H54 (cell line): Measurements from ENCODE around the gene LHX1.

Source experiments
- DNase-seq: peaks from one replicate; pipeline ENCODE4 v3.0.0; 2011; ENCODE audit warnings: low spot score, mixed read lengths; ENCODE audit not compliant: insufficient read length
- FAIRE-seq: peaks from 3 replicates; lab custom pipeline; 2011; peaks lifted over from hg19 to GRCh38; lab: Jason Lieb, UNC
- POLR2A ChIP-seq: IDR thresholded peaks from 2 replicates; pipeline ENCODE4 v1.6.1; 2011; ENCODE audit warnings: low read depth, mild to moderate bottlenecking, low read length

LHX1 gene

DNA sequence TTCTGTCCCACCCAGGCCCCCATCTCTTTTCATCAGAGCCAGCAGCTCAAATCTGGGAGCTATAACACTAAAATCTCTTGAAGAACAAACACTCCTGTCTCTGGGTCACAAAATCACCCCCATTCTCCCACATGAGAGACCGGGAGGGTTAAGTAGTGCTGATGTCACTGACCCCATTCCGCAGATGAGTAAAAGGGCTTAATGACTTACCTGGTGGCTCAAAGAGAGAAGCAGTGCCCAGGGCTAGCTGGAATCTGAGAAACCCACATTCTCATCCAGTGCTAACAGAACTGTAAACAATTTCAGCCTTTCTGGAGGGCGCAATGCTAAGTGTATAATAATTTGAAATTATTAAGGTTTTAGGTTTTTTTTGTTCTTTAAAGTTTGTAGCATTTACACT is 26.3 kb upstream of the LHX1 start:
- DNase-seq, result no peak
- no peak for TF ChIP-seq POLR2A
- no peak for FAIRE-seq

- TF ChIP-seq POLR2A, result no peak
- FAIRE-seq, result no peak
- DNase-seq, result no peak
Measured at GRCh38 chr17:36913132-36913531, 24.1 kb upstream of the LHX1 start.

DNA sequence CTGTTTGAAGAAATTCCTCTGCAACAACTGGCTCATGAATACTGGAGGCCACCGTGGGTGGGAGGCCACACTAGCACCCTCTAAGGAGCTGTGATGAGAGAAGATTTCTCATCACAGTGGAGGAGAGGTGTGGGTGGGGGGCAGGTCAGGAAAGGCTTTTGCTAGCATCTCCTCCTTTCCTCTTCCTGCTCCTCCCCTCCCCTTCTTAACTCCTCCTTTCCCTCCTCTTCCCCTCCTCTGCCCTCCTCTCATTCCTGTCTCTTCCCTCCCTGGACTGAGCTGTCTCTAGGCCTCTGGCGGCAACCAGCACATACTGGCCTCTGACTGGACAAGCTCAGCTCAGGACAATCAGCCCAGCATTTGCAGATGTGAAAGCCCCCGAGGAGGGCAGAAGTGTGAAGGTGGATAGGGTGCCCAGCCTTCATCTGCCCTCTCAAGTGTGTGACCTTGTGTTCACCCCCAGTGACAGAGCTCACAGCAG is 19.0 kb upstream of the LHX1 start:
- FAIRE-seq (no peak), DNase-seq (peak; percentile 58)
- TF ChIP-seq POLR2A, result 0 out of 2 replicates have a peak, but pooled peaks have one; percentile 37

DNA sequence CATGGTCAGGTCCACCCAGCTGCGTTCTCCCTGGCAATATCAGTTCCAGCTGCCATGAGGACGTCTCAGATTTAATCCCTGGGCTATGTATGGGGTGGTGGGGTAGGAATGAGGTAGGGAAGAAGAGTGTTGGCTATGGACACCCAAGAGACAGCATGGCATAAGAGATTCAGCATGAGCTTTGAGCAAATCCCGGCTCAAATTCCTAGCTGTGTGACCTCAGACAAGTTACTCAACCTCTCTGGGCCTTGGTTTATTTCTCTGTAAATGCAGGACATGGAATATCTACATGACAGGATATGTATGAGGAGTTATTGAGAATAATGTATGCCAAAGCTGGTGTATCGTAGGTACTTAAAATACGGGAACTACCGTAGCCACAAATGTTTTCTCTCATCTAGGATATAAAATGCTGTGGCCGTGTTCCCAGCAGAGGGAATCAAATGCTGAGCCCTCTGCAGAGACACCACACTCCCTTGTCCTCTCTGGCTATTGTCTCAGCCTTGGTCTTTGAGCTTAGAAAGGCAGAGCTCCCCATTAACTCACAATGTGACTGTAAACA is 17.8 kb upstream of the LHX1 start:
- no peak for DNase-seq
- no peak for FAIRE-seq
- TF ChIP-seq POLR2A, result no peak

DNA sequence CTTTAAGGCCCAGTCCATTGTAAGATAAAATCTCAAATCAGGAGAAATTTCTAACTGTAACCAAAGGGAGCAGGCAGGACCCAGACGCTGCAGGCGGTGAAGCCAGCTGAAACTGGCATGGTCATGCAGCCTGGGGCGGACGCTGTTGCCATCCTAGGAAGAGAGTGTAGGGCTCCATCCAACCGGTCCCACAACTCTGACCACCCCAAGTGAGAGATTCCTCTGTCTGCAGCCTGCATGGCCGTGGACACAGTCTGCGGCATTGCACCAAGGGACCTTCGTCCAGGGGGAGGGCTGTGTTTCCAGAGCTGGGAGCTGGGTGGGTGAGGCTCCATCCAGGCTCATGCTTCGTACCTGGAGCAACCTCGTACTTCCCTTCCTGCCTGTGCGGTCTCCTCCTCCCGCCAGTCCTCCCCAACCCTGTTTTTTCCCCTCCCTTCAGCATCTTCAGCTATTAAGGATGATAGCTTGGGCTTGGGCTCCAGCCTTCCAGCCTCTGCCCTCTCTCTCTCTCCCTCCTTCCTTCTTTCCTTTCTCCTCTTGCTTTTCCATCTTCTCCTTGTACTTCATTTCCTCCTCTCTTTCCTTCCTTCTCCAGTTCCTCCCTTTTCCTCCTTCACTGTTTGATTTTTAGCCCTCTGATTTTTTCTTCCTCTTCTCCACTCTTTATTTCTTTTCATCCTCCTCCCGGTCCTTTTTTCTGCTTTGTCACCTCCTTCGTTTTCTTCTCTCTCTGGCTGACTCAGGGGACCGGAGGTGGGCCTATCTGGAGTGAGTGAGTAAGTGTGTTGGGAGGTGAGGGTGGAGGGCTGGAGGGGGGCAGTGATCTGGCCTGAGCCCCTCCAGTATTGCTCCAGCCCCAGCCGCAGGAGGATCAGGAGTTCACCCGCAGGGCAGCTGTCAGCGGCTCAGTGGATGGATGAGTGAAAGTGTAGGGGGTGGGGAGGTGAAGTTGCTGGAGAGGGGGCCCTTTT is 17.0 kb upstream of the LHX1 start:
- TF ChIP-seq POLR2A, result no peak
- FAIRE-seq (no peak), DNase-seq (peak; percentile 87)

DNA sequence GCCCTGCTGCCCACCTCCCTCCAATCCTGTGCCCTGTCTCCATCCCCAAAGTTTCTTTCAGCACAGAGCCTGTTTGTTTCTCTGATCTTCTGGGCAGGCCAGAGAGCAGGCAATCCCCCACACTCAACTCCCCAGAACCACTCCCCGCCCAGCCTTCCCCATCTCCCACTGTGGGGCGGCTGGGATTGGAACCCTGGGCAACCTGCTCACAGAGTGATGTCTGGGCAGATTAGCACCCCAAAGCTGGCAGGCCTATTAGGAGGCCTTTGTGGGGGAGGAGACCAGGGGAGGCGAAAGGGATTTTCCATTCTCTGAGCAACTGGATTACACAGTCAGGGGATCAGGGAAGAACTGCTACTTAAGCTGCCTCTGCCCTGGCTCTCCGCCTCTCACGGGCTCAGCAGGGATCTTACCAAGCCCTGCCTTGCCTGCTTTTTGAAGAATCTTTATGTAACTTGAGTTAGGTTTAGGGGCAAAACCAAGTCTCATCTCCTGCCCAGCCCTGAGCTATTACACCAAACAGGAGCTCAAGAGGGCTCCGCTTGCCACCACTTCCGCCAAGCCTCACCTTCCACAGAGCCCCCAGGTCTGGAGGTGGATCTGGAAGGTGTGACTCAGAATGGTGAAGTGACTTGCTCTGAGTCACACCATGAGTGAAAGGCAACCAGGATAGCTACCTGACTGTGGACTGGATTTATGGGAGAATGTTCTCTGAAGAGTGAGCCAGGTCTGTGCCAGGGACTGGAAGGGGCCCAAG is 16.0 kb upstream of the LHX1 start:
- DNase-seq (peak; percentile 89), FAIRE-seq (no peak)
- TF ChIP-seq POLR2A, result no peak

DNA sequence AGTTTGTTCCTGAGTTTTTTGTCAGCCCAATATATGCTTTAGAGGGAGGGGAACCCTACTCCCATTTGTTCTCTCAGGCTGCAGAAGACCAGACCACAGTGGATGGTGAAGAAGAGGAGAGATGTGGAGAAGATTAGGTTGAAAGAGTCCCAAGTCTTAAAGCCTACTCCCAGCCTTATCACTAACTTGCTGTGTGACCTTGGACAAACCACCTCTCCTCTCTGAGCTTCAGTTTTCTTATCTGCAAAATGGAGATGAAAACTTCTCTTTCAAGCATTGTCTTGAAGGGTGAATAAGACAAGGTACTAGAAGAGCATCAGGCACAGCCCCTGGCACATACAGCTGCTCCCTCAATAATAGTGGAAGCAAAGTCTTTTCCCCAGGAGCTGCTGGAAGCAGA is 15.1 kb upstream of the LHX1 start:
- no peak for TF ChIP-seq POLR2A
- no peak for FAIRE-seq
- DNase-seq, result no peak

GRCh38 chr17:36923814-36924221 is 13.5 kb upstream of the LHX1 start:
- no peak for TF ChIP-seq POLR2A
- DNase-seq (no peak), FAIRE-seq (no peak)

DNA sequence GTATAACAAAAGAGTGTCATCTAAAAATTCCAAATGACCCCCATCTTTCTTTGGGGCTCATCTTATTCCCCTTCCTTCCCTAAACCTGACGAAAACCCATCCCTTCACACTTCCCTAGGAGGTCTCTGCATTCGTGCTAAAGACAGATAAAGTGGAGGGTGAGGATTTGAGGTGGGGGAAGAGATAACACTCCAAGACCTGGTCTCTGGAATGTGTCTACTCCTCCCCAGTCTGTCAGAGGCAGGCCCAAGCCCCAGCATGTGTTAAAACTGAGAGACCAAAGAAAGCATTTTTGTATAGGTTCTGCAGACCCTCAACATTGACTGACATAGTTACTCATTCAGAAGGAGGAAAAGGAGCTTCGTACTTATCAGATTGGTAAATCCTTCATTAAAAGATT is 11.0 kb upstream of the LHX1 start:
- TF ChIP-seq POLR2A, result no peak
- no peak for FAIRE-seq
- no peak for DNase-seq

DNA sequence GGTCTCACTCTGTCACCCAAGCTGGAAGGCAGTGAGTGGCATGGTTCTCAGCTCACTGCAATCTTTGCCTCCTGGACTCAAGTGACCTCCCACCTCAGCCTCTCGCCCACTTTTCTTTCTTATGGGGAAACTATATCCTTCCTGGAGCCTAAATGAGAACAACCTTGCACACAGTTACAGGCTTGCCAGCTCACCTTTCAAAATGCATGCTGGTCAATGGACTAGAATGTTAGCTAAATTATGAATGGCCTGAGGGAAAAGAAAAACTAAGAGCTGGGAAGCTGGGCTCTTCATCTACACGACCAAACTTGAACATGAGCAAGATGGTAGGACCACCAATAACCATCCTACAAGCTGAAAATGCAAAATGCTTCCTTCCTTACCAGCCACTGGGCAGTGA is 10.6 kb upstream of the LHX1 start:
- DNase-seq (no peak), FAIRE-seq (no peak)
- no peak for TF ChIP-seq POLR2A

- FAIRE-seq (no peak), DNase-seq (no peak)
- no peak for TF ChIP-seq POLR2A
Measured at GRCh38 chr17:36928471-36929345, 8.6 kb upstream of the LHX1 start.

DNA sequence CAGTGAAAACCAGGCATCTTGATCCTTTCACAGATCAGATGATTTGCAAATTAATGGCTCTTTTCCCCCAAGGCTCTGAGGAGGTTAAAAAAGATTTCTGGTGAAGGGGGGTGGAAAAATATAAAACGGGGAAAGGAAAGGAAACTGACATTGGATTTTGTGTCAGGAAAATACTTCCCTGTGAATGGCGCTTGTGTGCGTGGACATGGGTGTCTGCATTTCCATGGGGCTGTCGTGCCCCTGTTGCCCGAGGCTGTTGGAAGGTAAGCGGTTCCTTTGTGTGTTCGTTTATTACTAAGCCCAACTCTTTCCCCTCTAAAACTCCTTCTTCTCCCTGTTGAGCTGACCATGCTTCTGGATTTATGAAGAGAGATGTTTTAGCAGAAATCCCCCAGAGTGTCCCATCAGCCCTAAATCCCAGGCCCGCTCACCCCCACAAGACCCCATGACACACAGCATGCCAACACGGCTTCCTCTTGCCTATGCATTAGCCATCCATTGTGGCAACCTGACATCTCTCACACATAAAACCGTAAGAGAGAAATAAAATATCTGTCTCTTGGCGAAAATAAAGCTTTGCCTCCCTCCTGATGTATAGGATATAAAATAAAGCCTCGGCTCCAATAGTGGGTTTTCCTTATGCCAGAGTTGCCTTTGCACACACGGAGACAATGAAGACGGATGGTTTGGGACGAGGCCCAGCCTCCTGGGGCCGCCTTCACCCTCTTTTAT is 7.3 kb upstream of the LHX1 start:
- no peak for TF ChIP-seq POLR2A
- FAIRE-seq, result no peak
- DNase-seq, result no peak
